Right hindlimb (tissue), 1 donor: ENCODE results near the gene LOXL1.
A peak's percentile ranks its signal among the peaks of the same experiment; 100 is the strongest.

ENCODE experiments used
- DNase-seq: peaks from one replicate; pipeline ENCODE4 v3.0.0-alpha.2; 2018

The LOXL1 gene

GRCh38 chr15:73900095-73900712, 26.1 kb upstream of the LOXL1 start:
- peak; percentile 40 for DNase-seq

GRCh38 chr15:73901126-73901810, 25.0 kb upstream of the LOXL1 start:
- no peak for DNase-seq

- DNase-seq = no peak
These were observed 23.9 kb upstream of the LOXL1 start for GRCh38 chr15:73902121-73903020.

GRCh38 chr15:73904026-73904815, 22.0 kb upstream of the LOXL1 start:
- DNase-seq = no peak

GRCh38 chr15:73905225-73905827, 20.9 kb upstream of the LOXL1 start:
- DNase-seq = no peak

- no peak for DNase-seq
These were observed 19.8 kb upstream of the LOXL1 start for GRCh38 chr15:73906346-73907034.

- no peak for DNase-seq
These were observed 19.2 kb upstream of the LOXL1 start for GRCh38 chr15:73907035-73907408.

- DNase-seq = peak; percentile 84
These were observed 18.0 kb upstream of the LOXL1 start for GRCh38 chr15:73908030-73908821.

- DNase-seq = no peak
These were observed 17.5 kb upstream of the LOXL1 start for GRCh38 chr15:73908822-73909122.

- DNase-seq = no peak
These were observed 16.6 kb upstream of the LOXL1 start for GRCh38 chr15:73909651-73910050.

GRCh38 chr15:73910522-73911303, 15.5 kb upstream of the LOXL1 start:
- DNase-seq = no peak

- DNase-seq = no peak
These were observed 14.1 kb upstream of the LOXL1 start for GRCh38 chr15:73912030-73912596.

- no peak for DNase-seq
These were observed 12.1 kb upstream of the LOXL1 start for GRCh38 chr15:73914145-73914544.

- no peak for DNase-seq
These were observed 11.2 kb upstream of the LOXL1 start for GRCh38 chr15:73915082-73915481.

GRCh38 chr15:73918784-73919183, 7.5 kb upstream of the LOXL1 start:
- DNase-seq = no peak

GRCh38 chr15:73919706-73920105, 6.6 kb upstream of the LOXL1 start:
- no peak for DNase-seq

- DNase-seq = no peak
These were observed 4.9 kb upstream of the LOXL1 start for GRCh38 chr15:73921254-73921925.

GRCh38 chr15:73922186-73923151, 3.8 kb upstream of the LOXL1 start:
- peak; percentile 72 for DNase-seq
